Measurements from ENCODE around the gene TRIM37. TPM values are rescaled to one million over a fixed set of nuclear protein-coding genes. Genes with fewer than 3 reads are reported as not detected.

TRIM37 gene
- total and polyA plus RNA-seq, 4 donors, result 5.4 to 12.9 (median 8.1) TPM

- peaks cover 0 to 4% (median 0%) of the 10 kb centered on the region in 4 donors for H3K36me3 ChIP-seq (ENCODE audit: control insufficient read depth in 4 of 4, insufficient read depth in 3 of 4, low read depth in 1 of 4, low read length in 3 of 4)
- no peak for DNase-seq (ENCODE audit: low spot score)
- WGBS, result 86% methylated on average over 2 of the region's 2 CpGs
Observed at GRCh38 chr17:59007995-59008394, 98.7 kb downstream of the TRIM37 start.

GRCh38 chr17:59004338-59005111, 102.2 kb downstream of the TRIM37 start:
- peak overlapping the region in 1 of 3 donors; percentile 4 for H3K4me3 ChIP-seq (ENCODE audit: low read depth in 1 of 3, low read length in 3 of 3)
- WGBS, result 6% methylated on average over 4 of the region's 4 CpGs
- peaks cover 10 to 44% (median 28%) of the 10 kb centered on the region in 4 donors for H3K4me1 ChIP-seq (ENCODE audit: control insufficient read depth in 4 of 4, insufficient read depth in 4 of 4, low read length in 3 of 4)
- no peaks in the 10 kb centered on the region for H3K9me3 ChIP-seq (ENCODE audit: control insufficient read depth in 4 of 4, low read length in 3 of 4)
- no peaks in the 10 kb centered on the region for H3K27me3 ChIP-seq (ENCODE audit: control insufficient read depth in 4 of 4, insufficient read depth in 4 of 4, low read length in 3 of 4)
- peak overlapping the region; percentile 74 to 76 for H3K27ac ChIP-seq (ENCODE audit: low read depth in 1 of 2, low read length in 2 of 2)
- peak; percentile 73 for DNase-seq (ENCODE audit: low spot score)
- H3K9ac ChIP-seq (ENCODE audit: low read depth in 1 of 2, low read length in 2 of 2), result peak overlapping the region; percentile 16 to 94
- H3K36me3 ChIP-seq (ENCODE audit: control insufficient read depth in 4 of 4, insufficient read depth in 3 of 4, low read depth in 1 of 4, low read length in 3 of 4), result no peaks in the 10 kb centered on the region
- TF ChIP-seq ATF3 (IDR thresholded peaks at IDR 0.05) (peak; percentile 32), RAD21 (IDR thresholded peaks at IDR 0.05) (peak; percentile 97 to 98), GABPA (IDR thresholded peaks at IDR 0.05 in 1 of 2, conservative IDR thresholded peaks at IDR 0.05 in 1 of 2) (no peak), JUND (IDR thresholded peaks at IDR 0.05) (peak in 1 of 2 donors; percentile 40), MAX (IDR thresholded peaks at IDR 0.05) (no peak), REST (IDR thresholded peaks at IDR 0.05) (no peak), EGR1 (IDR thresholded peaks at IDR 0.05; ENCODE audit: low read depth in 2 of 2) (no peak), RXRA (IDR thresholded peaks at IDR 0.05) (peak; percentile 64 to 78), YY1 (IDR thresholded peaks at IDR 0.05) (peak; percentile 56), HNF4G (IDR thresholded peaks at IDR 0.05) (peak; percentile 50)

More at GRCh38 chr17:59007995-59008394, 98.7 kb downstream of the TRIM37 start:
- H3K9ac ChIP-seq (ENCODE audit: low read depth in 1 of 2, low read length in 2 of 2), result no peak overlapping the region
- peaks cover 4 to 31% (median 21%) of the 10 kb centered on the region in 4 donors for H3K4me1 ChIP-seq (ENCODE audit: control insufficient read depth in 4 of 4, insufficient read depth in 4 of 4, low read length in 3 of 4)
- H3K27ac ChIP-seq (ENCODE audit: low read depth in 1 of 2, low read length in 2 of 2), result no peak overlapping the region
- H3K9me3 ChIP-seq (ENCODE audit: control insufficient read depth in 4 of 4, low read length in 3 of 4), result no peaks in the 10 kb centered on the region
- H3K4me3 ChIP-seq (ENCODE audit: low read depth in 1 of 3, low read length in 3 of 3), result no peak overlapping the region
- TF ChIP-seq ZBTB33 (IDR thresholded peaks at IDR 0.05) (no peak), RAD21 (IDR thresholded peaks at IDR 0.05) (no peak), MAX (IDR thresholded peaks at IDR 0.05) (no peak), ATF3 (IDR thresholded peaks at IDR 0.05) (no peak), EGR1 (IDR thresholded peaks at IDR 0.05; ENCODE audit: low read depth in 2 of 2) (no peak), FOXA2 (IDR thresholded peaks at IDR 0.05) (no peak), FOXA1 (IDR thresholded peaks at IDR 0.05) (no peak), GABPA (IDR thresholded peaks at IDR 0.05 in 1 of 2, conservative IDR thresholded peaks at IDR 0.05 in 1 of 2) (no peak), CTCF (IDR thresholded peaks at IDR 0.05; ENCODE audit: low read depth, low read length, missing input control) (no peak), HNF4G (IDR thresholded peaks at IDR 0.05) (no peak), YY1 (IDR thresholded peaks at IDR 0.05) (no peak)
- no peaks in the 10 kb centered on the region for H3K27me3 ChIP-seq (ENCODE audit: control insufficient read depth in 4 of 4, insufficient read depth in 4 of 4, low read length in 3 of 4)

Measured in liver (tissue), 9 donors.